ENCODE data around the gene SGK1. TPM values are rescaled to one million over a fixed set of nuclear protein-coding genes. Genes with fewer than 3 reads are reported as not detected.

SGK1 gene
- total RNA-seq, 4 donors from 2014 or later = 379 to 684 (median 450) TPM

DNA sequence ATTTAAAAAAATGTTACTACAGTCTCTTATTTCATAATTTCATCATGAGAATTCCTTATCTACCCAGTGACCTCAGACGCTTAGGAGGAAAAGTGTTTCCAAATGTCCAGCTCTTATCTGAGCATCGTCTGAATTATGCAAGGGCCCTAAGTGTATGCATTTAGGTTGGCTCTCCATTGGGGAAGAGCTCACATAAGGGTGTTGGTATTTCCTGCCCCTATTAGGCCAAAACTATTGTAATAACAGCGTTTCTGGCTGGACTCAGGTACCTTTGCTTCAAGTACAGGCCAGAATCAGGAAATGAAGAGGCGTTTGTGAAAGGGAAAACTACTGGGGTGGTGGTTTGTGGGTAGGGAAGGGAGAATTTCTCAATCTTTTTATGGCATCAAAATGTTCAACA is 40.4 kb upstream of the SGK1 start:
- peaks cover 8% of the 10 kb centered on the region for H3K4me1 ChIP-seq
- WGBS = 52% methylated on average over 4 of the region's 4 CpGs
- no peak for TF ChIP-seq POLR2AphosphoS5 (IDR thresholded peaks at IDR 0.05)
- TF ChIP-seq POLR2A (IDR thresholded peaks at IDR 0.05) = no peak
- no peak for TF ChIP-seq EP300 (IDR thresholded peaks at IDR 0.05)
- TF ChIP-seq, protein P1, sequence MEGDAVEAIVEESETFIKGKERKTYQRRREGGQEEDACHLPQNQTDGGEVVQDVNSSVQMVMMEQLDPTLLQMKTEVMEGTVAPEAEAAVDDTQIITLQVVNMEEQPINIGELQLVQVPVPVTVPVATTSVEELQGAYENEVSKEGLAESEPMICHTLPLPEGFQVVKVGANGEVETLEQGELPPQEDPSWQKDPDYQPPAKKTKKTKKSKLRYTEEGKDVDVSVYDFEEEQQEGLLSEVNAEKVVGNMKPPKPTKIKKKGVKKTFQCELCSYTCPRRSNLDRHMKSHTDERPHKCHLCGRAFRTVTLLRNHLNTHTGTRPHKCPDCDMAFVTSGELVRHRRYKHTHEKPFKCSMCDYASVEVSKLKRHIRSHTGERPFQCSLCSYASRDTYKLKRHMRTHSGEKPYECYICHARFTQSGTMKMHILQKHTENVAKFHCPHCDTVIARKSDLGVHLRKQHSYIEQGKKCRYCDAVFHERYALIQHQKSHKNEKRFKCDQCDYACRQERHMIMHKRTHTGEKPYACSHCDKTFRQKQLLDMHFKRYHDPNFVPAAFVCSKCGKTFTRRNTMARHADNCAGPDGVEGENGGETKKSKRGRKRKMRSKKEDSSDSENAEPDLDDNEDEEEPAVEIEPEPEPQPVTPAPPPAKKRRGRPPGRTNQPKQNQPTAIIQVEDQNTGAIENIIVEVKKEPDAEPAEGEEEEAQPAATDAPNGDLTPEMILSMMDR (IDR thresholded peaks at IDR 0.05) = no peak
- H3K27me3 ChIP-seq = no peaks in the 10 kb centered on the region
- no peaks in the 10 kb centered on the region for H3K9me3 ChIP-seq
- no peak overlapping the region for H3K4me3 ChIP-seq
- no peak overlapping the region for H3K27ac ChIP-seq
- no peaks in the 10 kb centered on the region for H3K36me3 ChIP-seq
- DNase-seq (ENCODE audit: low spot score in 2 of 2) = no peak

DNA sequence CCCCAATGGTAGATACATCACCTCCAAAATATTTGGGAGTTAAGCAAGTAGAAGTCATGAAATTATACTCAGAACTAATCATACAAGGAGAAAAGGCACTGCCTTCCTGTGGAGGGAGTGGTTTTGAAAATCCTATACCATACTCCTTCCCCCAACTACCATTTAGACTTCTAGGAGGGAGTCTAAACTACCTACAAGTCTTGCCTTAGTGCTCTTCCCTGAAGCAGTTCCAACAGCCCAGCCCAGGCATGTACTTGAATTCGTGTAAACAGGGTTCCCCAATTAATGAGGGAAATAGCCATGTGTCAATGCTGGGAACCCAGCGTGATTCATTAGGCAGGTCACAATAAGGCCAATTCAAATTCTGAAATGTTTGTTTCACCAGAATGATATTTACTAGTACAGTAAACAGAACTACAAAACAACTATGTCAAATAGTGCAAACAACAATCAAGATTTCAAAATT is 39.1 kb upstream of the SGK1 start:
- Histone ChIP-seq H3K4me3 (no peak overlapping the region), H3K27me3 (no peaks in the 10 kb centered on the region), H3K9me3 (no peaks in the 10 kb centered on the region), H3K27ac (peak overlapping the region; percentile 15), H3K4me1 (peaks cover 8% of the 10 kb centered on the region), H3K36me3 (no peaks in the 10 kb centered on the region)
- DNase-seq (ENCODE audit: low spot score in 2 of 2) = no peak
- TF ChIP-seq POLR2A (IDR thresholded peaks at IDR 0.05) = no peak
- TF ChIP-seq POLR2AphosphoS5 (IDR thresholded peaks at IDR 0.05) = peak in 1 of 3 donors; percentile 7
- TF ChIP-seq, protein P1 (IDR thresholded peaks at IDR 0.05) = no peak
- TF ChIP-seq EP300 (IDR thresholded peaks at IDR 0.05) = no peak
- WGBS = 58% methylated on average over 2 of the region's 2 CpGs

DNA sequence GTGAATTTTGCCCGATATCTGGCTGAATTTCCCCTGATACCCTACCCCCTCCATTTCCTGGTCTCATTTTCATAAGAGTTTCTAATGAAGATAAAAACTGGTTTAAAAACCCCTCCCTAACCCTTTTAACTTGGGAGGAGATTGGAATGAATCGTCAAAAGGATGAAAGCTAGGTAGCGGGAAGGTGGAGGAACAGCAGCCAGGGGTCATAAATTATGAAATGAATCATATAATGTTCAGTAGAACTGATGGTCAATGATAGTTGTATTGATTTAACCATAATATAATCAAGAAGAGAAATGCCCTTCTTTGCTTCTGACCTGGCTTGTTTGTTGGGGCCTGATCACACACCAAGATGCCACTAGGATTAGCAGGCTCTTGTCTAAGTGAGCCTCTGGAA is 38.5 kb upstream of the SGK1 start:
- 96% methylated on average over 3 of the region's 3 CpGs for WGBS
- no peak overlapping the region for H3K27ac ChIP-seq
- TF ChIP-seq POLR2AphosphoS5 (IDR thresholded peaks at IDR 0.05) (no peak), POLR2A (IDR thresholded peaks at IDR 0.05) (no peak), EP300 (IDR thresholded peaks at IDR 0.05) (no peak)
- TF ChIP-seq, protein P1 (IDR thresholded peaks at IDR 0.05) = no peak

DNA sequence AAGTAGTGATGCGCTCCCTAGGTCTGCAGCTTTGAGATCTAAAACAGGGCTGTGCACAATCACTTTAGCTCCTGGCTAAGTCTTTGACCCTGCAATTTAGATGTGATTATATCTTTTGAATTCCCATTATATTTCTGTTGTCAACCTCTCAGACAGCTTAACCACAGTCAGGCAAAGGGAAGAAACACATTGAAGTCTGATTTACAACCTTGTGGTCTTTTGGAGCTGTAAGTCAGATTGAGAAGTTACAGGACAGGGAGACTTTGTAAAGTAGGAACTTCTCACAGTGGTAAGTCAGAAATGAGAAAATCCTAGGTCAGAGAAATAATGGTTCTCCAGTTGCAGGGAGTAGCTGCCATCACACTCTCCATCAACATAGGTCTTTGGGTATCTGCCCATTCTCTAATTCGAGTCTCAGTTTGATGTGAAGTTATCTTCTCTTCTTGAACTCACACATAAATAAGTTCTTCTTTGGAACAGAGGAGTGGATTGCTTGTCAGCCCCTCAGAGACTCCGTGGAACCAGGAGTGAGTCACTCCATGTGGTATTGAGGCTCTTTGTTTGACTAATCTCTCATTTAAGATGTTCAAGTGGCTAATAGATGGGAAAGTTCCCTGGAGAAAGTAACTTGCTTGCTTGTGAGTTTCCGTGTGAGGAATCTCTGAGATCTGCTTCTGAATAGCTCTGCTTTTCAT is 35.0 kb upstream of the SGK1 start:
- no peak for DNase-seq (ENCODE audit: low spot score in 2 of 2)
- no peak overlapping the region for H3K4me3 ChIP-seq
- 78% methylated on average over 4 of the region's 4 CpGs for WGBS
- H3K36me3 ChIP-seq = no peaks in the 10 kb centered on the region
- no peaks in the 10 kb centered on the region for H3K9me3 ChIP-seq
- TF ChIP-seq, protein P1 (IDR thresholded peaks at IDR 0.05) = no peak
- TF ChIP-seq POLR2AphosphoS5 (IDR thresholded peaks at IDR 0.05) (no peak), EP300 (IDR thresholded peaks at IDR 0.05) (no peak), POLR2A (IDR thresholded peaks at IDR 0.05) (no peak)
- peaks cover 17% of the 10 kb centered on the region for H3K4me1 ChIP-seq
- H3K27ac ChIP-seq = no peak overlapping the region
- no peaks in the 10 kb centered on the region for H3K27me3 ChIP-seq

More for the DNA sequence above, 38.5 kb upstream of the SGK1 start:
- Histone ChIP-seq H3K27me3 (no peaks in the 10 kb centered on the region), H3K4me1 (peaks cover 8% of the 10 kb centered on the region), H3K9me3 (no peaks in the 10 kb centered on the region), H3K36me3 (no peaks in the 10 kb centered on the region), H3K4me3 (no peak overlapping the region)
- DNase-seq (ENCODE audit: low spot score in 2 of 2) = no peak

DNA sequence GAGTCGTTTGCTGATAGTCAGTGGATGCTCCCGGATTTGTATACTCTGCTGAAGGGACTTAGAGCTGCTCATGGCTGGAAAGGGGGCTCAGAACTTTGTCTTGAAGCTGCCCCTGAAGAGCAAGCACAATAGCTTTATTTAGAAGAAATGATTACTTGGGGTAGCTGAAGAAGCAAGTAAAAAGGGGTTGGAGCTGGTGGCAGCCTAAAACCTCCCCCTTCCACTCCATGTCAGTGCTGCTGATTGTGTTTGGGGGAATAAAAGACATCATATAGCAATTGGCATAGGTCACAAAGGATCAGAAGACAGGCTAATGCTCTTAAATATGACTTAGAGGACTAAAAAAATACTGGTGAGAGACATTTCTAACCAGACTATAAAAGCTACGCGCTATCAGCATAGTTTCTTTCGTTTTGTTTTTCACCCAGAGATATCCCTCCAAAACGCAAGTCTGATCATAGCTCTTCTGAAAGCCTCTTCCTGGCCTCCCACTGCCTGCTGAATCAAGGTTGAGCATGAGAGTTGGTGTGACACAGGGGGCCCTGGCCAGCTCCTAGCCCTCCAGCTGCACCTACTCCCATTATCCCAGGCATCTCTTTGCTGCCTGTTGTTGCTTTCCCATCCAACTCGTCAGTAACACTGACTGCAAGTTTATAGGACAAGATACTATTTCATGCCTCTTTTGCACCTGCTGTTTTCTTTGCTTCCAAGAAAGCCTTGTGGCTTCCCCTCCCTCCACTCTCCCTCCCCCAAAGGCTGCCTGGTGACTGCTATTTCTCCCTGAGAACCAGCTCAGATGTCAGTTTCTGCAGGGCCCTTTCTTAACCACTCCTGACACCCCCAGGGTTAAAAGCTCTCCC is 33.9 kb upstream of the SGK1 start:
- Histone ChIP-seq H3K27ac (no peak overlapping the region), H3K36me3 (no peaks in the 10 kb centered on the region), H3K27me3 (no peaks in the 10 kb centered on the region), H3K4me3 (no peak overlapping the region), H3K4me1 (peaks cover 18% of the 10 kb centered on the region), H3K9me3 (no peaks in the 10 kb centered on the region)
- no peak for TF ChIP-seq POLR2AphosphoS5 (IDR thresholded peaks at IDR 0.05)
- no peak for TF ChIP-seq EP300 (IDR thresholded peaks at IDR 0.05)
- TF ChIP-seq, protein P1 (IDR thresholded peaks at IDR 0.05) = no peak
- TF ChIP-seq POLR2A (IDR thresholded peaks at IDR 0.05) = no peak
- DNase-seq (ENCODE audit: low spot score in 2 of 2) = no peak
- WGBS = 75% methylated on average over 7 of the region's 7 CpGs

All from suprapubic skin (tissue), 4 donors.